GM04504 (cell line): ENCODE results near the gene LAMA5.

Source experiments
- DNase-seq: peaks from one replicate; pipeline ENCODE4 v3.0.0-alpha.2; 2012; ENCODE audit warnings: low read depth

Gene LAMA5

GRCh38 chr20:62302341-62303061 is 64.6 kb downstream of the LAMA5 start, which contains the start of gene ADRM1:
Gene ADRM1, plus strand, starts transcription at chr20:62302997. Its CDS starts 572 bp downstream, at chr20:62303569.
- peak; percentile 94 for DNase-seq

DNA sequence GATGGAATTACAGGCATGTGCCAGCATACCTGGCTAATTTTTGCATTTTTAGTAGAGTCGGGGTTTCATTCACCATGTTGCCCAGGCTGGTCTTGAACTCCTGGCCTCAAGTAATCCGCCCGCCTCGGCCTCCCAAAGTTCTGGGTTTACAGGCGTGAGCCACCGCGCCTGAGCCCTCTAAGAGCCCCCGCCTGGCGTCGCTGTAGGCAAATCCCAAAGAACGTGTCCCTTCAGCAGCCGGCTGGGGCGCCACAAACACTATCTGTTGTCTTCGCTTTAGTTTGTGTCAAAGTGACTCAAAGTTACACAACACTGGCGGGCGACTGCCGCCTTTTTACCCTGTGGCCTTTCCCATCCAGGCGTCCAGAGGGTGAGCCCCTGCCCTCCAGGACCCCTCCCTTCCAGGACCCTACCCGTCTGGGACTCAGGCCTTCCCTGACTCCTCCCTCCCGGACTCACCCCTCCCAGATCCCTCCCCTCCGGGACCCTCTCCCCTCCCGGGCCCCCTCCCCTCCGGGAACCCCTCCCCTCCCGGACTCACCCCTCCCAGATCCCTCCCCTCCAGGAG is 65.3 kb downstream of the LAMA5 start:
- peak; percentile 85 for DNase-seq

- DNase-seq, result no peak
These were observed 65.9 kb downstream of the LAMA5 start for GRCh38 chr20:62301111-62301668.

DNA sequence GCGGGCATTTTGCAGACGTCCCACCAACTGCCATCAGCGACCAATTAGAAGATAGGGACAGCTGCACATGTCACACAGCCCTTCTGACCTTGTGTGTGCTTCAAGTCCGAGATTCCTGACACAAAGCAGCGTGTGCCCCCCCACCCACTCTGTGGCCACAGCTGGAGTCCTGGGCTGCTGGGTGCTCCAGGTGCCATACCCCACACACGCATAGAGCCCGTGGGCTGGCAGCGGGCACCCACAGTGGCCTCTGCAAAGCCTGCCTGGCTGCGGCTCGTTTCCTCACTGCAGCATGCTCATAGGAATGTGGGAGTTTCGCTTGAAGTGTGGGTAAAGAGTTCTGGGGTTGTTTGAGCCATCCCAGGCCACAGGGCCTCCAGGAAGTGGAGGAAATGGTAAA is 66.8 kb downstream of the LAMA5 start:
- DNase-seq, result no peak

- no peak for DNase-seq
These were observed 67.4 kb downstream of the LAMA5 start for GRCh38 chr20:62299666-62300236.

DNA sequence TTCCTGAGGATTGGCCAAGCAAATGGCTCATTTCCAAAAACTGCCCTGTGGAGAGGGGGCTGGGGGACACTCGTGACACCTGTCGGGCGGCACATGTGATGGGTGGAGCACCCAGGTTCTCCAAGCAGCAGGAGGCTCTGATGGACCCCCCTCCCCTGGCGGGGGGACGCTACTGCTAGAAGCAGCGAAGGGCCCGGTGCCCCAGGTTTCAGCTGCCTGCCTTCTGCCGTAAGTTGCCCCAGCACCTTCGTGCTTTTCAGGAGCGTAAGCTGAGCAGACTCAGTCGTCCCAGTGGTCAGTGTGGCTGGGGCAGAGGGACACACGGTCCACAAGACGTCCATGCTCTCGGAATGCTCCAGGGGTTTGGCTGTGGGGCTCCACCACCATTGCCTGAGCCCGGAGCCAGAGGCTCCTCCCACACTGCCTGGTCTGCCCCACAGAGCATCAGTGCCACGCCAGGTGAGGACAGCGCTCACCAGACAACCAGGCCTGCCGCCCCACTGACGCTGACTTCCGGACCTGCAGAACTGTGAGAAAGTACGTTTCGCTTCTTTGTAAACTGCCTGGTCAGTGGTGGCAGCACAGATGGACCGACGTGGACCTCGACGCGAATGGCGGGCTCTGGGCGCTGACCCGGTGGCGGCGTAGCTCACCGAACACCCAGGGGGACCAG is 68.4 kb downstream of the LAMA5 start:
- DNase-seq, result no peak

- no peak for DNase-seq
These were observed 69.5 kb downstream of the LAMA5 start for GRCh38 chr20:62297449-62298227.

DNA sequence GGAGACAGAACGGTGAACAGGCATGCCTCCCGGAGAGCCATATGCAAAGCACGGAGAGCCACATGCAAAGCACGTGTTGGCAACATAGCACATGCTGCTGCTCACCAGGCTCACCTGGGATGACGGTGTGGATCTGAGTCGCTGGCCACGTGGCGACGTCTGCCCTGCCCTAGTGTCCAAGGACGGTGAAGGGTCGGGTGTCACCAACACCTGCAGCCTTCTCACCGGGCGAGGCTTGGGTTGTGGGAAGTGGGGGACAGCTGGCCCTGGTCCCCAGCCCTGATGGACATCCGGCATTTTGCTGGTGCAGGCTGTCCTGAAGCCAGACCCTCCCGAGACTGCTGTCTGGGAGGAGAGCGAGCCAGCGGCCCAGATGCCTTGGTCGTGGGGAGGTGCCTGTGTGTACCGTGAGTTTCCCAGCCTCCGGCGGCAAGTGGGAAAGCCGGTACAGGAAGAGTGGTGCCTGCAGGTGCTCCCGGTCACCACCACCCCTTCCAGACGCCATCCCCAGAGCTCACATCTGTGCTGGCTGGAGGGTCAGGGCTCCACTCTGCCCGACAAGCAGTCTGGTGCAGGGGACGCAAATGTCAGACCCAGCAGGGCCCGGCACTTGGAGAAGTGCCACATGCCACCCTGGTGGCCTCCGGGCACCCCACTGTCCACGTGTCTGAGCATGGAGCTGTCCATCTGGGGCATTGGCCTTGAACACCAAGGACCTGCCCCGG is 70.2 kb downstream of the LAMA5 start:
- DNase-seq, result no peak

GRCh38 chr20:62294516-62294915 is 72.6 kb downstream of the LAMA5 start:
- no peak for DNase-seq

- DNase-seq, result no peak
These were observed 73.2 kb downstream of the LAMA5 start for GRCh38 chr20:62293946-62294345.

DNA sequence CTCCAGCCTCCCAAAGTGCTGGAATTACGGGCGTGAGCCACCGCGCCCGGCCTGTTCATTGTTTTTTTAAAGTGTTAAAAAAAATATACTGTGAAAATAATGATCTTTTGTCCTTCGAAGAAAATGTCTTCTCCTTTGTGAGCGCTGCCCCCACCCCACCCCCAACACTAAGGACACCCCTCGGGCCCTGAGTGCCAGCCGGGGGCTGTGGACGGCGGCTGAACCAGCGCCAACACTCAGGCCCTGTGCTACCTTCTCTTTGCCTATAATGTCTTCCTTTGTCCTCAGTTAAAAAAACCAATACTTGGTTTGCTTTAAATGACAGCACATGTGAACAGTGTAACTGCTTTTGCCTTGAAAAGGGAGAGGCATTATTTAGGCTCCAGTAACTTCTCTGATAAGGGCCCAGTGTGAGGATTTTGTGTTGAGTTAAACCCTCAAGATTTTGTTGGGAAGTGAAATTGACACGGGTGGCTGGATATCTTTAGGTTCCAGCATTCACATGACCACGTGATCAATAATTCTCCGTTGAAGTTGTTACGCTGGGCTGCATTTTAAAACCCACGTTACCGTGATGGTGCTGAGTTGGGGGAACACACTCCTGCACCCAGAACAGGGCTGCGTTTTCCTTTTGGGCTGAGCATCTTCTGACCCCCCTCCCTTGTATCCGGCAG is 73.9 kb downstream of the LAMA5 start:
- no peak for DNase-seq

DNA sequence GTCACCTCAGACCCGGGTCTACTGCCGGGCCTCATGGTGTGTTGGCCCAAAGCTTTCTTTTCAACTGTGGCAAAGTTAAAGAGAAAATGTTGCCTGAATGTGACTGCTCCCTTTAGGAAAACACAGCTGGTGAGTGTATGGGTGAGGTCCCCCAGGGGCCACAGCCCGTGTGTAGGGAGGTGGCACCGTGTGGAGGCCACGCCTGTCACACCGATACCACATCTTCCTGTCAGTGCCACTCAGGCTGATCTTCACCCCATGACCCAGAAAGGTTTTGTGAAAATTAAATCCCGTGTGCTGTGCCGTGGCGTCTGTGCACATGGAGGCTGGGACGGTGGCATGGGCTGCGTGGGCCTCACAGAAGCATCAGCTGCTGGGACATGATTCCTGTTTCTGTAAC is 75.0 kb downstream of the LAMA5 start:
- no peak for DNase-seq

- no peak for DNase-seq
These were observed 75.7 kb downstream of the LAMA5 start for GRCh38 chr20:62291251-62292066.

DNA sequence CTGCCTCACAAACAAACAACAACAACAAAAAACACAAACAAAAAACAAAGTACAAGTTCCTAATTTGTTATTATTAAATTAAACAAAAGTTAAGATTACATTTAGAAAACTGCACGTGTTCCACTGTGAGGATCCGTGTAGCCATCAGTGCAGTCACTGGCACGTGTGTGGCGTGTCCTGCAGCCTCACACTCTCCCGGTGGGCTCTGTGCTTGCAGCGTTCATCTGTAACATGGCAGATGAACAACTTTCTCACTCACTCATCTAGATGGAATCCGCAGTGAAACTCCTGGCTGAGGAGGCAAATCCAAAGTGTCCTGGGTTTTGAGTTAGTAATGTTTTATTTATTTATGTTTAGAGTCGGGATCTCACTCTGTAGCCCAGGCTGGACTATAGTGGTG is 77.2 kb downstream of the LAMA5 start:
- DNase-seq, result no peak

- no peak for DNase-seq
These were observed 78.0 kb downstream of the LAMA5 start for GRCh38 chr20:62289131-62289530.

DNA sequence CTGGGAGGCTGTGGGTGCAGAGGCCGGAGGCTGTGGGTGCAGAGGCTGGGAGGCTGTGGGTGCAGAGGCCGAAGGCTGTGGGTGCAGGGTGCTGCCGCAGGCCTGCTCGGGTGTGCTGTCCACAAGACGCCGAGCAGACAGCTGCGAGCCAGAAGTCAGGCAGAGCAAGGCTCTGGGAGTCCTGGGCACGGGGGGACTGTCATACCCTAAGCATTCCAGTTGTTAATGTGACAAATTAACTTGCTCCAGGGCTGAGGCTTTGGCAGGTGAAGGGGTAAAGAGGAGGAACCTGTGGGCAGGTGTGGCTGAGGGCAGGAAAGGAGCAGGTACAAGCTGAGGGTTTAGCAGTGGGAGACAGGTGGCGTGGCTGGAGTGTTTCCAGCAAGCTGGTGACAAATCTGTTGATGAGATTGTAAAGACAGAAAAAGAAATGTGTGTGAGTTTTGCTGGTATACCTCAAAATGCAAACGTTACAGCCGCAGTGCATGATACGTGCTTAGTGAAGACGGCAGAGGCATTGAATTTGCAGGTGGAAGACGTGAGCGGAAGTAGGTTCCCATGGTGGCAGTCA is 78.5 kb downstream of the LAMA5 start:
- no peak for DNase-seq

GRCh38 chr20:62287759-62288534 is 79.2 kb downstream of the LAMA5 start:
- no peak for DNase-seq

- DNase-seq, result no peak
These were observed 80.0 kb downstream of the LAMA5 start for GRCh38 chr20:62287129-62287528.
